ENCODE data around the gene PACS2.

Gene PACS2

DNA sequence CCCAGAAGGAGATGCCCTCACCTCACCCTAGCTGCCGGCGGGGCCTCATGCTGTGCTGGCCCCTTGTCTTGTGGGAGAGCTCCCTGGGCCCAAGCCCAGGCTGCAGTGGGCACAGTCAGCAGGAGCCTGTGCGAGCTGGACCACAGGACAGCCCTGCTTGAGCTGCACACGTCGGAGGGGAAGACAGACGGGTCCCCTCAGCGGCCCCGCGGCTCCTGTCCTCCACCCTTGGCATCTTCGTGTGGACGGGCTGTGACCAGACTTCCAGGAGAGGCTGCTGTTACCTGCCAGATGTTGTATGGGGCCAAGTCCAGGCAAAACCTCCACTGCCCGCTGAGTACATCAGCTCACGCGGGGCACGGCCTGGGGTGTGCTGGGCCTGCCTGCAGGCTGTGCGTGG lies 74.4 kb downstream of the PACS2 start:
- Histone ChIP-seq H2BK5ac (ENCODE audit: low read length) (no peak overlapping the region), H3K27me3 (ENCODE audit: insufficient read depth, low read length, poor library complexity) (no peaks in the 10 kb centered on the region), H2AK5ac (ENCODE audit: low read length) (no peak overlapping the region), H3K79me1 (ENCODE audit: low read length) (no peaks in the 10 kb centered on the region), H3K79me2 (ENCODE audit: control insufficient read depth, insufficient read depth, low read length) (no peaks in the 10 kb centered on the region), H4K8ac (ENCODE audit: low read depth, low read length) (no peak overlapping the region), H3K9ac (ENCODE audit: low read length) (no peak overlapping the region), H3K27ac (ENCODE audit: low read depth, low read length) (no peak overlapping the region), H3K4me3 (ENCODE audit: low read length) (no peak overlapping the region), H3K4me1 (ENCODE audit: control insufficient read depth, low read depth, low read length) (no peaks in the 10 kb centered on the region), H3K36me3 (ENCODE audit: control insufficient read depth, insufficient read depth, low read length) (no peaks in the 10 kb centered on the region), H3K18ac (ENCODE audit: low read length) (no peak overlapping the region), H2BK15ac (replicated peaks; ENCODE audit: low read depth) (no peak overlapping the region), H3K4me2 (ENCODE audit: low read length) (no peak overlapping the region), H4K5ac (ENCODE audit: low read length) (no peak overlapping the region), H3K23ac (ENCODE audit: low read length) (no peak overlapping the region), H2BK120ac (ENCODE audit: low read depth, low read length) (no peak overlapping the region), H3K4ac (ENCODE audit: low read depth, low read length) (no peak overlapping the region), H3K56ac (ENCODE audit: low read length) (no peak overlapping the region)
- no CpG with 5 or more reads among the region's 16 CpGs for WGBS (ENCODE audit: extremely low coverage, insufficient coverage, low lambda C conversion rate)
- no peak for DNase-seq

DNA sequence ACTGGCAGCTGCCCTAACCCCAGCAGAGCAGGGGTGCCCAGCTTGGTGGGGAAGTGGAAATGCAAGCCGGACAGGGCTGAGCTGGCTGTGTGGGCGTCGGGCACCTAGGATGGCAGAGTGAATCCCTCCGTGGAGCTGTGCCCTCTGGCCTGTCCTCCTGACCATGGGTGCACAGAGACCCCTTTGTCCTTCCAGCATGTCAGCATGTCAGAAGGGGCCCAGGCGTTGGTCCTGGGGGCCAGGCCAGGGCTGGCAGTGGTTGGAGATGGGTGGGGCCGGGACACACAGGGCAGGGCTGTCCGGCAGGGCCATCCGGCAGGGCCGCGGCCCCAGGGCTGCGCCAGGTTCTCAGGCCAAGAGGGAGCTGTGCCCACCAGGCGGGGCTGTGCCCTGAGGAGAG lies 75.0 kb downstream of the PACS2 start:
- Histone ChIP-seq H3K79me1 (ENCODE audit: low read length) (no peaks in the 10 kb centered on the region), H3K4me3 (ENCODE audit: low read length) (no peak overlapping the region), H3K4me1 (ENCODE audit: control insufficient read depth, low read depth, low read length) (no peaks in the 10 kb centered on the region), H2AK5ac (ENCODE audit: low read length) (no peak overlapping the region), H2BK120ac (ENCODE audit: low read depth, low read length) (no peak overlapping the region), H3K27ac (ENCODE audit: low read depth, low read length) (no peak overlapping the region), H3K27me3 (ENCODE audit: insufficient read depth, low read length, poor library complexity) (no peaks in the 10 kb centered on the region), H3K9ac (ENCODE audit: low read length) (no peak overlapping the region), H3K56ac (ENCODE audit: low read length) (no peak overlapping the region), H3K36me3 (ENCODE audit: control insufficient read depth, insufficient read depth, low read length) (no peaks in the 10 kb centered on the region), H3K4ac (ENCODE audit: low read depth, low read length) (no peak overlapping the region), H4K8ac (ENCODE audit: low read depth, low read length) (no peak overlapping the region), H2BK15ac (replicated peaks; ENCODE audit: low read depth) (no peak overlapping the region), H4K5ac (ENCODE audit: low read length) (no peak overlapping the region), H3K23ac (ENCODE audit: low read length) (no peak overlapping the region), H3K4me2 (ENCODE audit: low read length) (no peak overlapping the region), H3K79me2 (ENCODE audit: control insufficient read depth, insufficient read depth, low read length) (no peaks in the 10 kb centered on the region), H3K18ac (ENCODE audit: low read length) (no peak overlapping the region), H2BK5ac (ENCODE audit: low read length) (no peak overlapping the region)
- no peak for DNase-seq
- WGBS (ENCODE audit: extremely low coverage, insufficient coverage, low lambda C conversion rate), result no CpG with 5 or more reads among the region's 12 CpGs

DNA sequence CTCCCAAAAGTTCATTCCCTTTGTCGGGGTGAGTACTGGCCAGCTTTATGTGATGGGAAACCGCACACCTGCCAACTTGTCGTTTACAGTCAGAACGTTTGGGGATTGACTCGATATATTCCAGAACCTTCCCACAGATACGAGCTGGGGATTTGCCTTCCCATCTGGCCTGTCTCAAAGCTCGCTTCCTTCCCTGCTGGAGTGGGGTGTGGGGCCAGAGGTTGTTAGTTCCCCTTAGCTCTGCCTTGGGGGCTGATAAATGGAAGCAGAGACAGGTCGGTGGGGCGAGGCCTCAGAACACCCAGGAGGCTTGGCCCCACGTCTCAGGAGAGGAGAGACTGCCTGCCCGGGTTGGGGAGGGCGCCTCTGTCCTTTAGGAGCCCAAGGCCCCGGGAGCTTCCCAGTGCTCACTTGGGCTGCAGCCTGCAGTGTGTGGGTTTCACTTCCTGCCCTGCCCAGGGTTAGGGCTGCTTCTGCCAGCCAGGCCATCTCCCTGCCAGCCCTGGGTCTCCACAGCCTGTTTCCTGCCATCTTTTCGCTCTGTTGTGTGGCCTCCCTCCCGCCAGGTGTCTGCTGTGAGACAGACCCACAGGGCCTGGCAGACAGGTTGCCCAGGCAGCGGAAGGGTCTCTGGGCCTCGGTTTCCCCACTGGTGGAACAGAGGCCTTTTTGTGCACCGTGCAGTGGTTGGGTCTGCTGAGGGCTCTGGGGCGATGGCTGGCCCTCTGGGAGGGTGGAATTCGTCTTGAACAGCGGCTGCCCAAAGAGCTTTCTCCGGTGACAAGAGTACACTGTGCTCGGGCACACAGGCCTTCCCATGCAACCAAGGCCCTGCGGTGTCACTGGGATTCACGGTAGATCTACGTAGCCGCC lies 75.7 kb downstream of the PACS2 start:
- no CpG with 5 or more reads among the region's 27 CpGs for WGBS (ENCODE audit: extremely low coverage, insufficient coverage, low lambda C conversion rate)

DNA sequence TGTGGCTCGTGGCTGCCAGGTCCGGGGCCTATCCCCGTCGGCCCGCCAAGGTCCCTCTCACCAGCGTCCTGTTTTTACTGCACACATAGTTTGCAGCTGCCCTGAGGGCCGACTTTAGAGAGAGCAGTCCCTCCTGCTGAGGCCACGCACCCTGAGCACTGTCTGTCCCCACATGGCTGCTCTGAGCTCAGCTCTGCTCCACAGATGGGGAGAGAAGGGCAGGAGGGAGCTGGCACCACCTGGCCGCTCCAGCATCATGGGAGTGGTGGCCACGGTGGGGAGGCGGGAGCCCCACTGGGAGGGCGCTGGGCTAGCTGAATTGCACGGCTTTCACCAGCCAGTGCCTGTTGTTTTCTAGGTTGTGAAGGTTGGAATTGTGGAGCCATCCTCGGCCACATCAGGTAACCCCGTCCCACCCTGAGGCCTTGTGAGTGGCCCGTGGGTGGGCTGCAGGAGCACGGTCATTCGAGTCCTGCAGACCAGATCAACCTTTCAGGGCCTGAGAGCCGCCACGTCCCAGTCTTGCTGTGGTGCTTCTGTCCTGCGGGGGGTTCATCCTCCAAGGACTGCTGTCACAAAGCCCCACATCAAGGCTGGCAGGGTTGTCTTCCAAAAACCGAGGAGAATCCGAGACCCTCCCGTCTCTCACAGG lies 76.4 kb downstream of the PACS2 start:
- H3K79me2 ChIP-seq (ENCODE audit: control insufficient read depth, insufficient read depth, low read length), result no peaks in the 10 kb centered on the region
- DNase-seq, result no peak

More for the DNA sequence above, 75.7 kb downstream of the PACS2 start:
- Histone ChIP-seq H2BK120ac (ENCODE audit: low read depth, low read length) (no peak overlapping the region), H3K36me3 (ENCODE audit: control insufficient read depth, insufficient read depth, low read length) (no peaks in the 10 kb centered on the region), H3K4me3 (ENCODE audit: low read length) (no peak overlapping the region), H2AK5ac (ENCODE audit: low read length) (no peak overlapping the region), H3K27me3 (ENCODE audit: insufficient read depth, low read length, poor library complexity) (no peaks in the 10 kb centered on the region), H3K79me2 (ENCODE audit: control insufficient read depth, insufficient read depth, low read length) (no peaks in the 10 kb centered on the region), H3K23ac (ENCODE audit: low read length) (no peak overlapping the region), H3K56ac (ENCODE audit: low read length) (no peak overlapping the region), H3K4me1 (ENCODE audit: control insufficient read depth, low read depth, low read length) (no peaks in the 10 kb centered on the region), H3K9ac (ENCODE audit: low read length) (no peak overlapping the region), H3K4me2 (ENCODE audit: low read length) (no peak overlapping the region), H2BK5ac (ENCODE audit: low read length) (no peak overlapping the region), H3K18ac (ENCODE audit: low read length) (no peak overlapping the region), H2BK15ac (replicated peaks; ENCODE audit: low read depth) (no peak overlapping the region), H3K4ac (ENCODE audit: low read depth, low read length) (no peak overlapping the region), H3K27ac (ENCODE audit: low read depth, low read length) (no peak overlapping the region), H3K79me1 (ENCODE audit: low read length) (no peaks in the 10 kb centered on the region), H4K8ac (ENCODE audit: low read depth, low read length) (no peak overlapping the region), H4K5ac (ENCODE audit: low read length) (no peak overlapping the region)
- DNase-seq, result no peak

DNA sequence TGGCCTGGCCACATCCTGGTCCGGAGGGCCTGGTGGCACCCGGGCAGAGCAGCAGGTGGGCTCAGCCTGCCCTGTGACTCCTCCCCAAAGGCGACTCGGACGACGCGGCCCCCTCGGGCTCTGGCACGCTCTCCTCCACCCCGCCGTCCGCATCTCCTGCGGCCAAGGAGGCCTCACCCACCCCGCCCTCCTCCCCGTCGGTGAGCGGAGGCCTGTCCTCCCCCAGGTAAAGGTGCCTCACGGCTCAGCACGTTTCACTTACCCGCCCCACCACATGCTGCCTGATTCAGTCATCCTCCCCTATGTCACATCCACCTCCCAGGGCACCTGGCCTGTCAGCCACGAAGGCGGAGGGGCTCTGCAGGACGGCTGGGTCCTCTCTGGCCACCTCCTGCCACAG lies 77.0 kb downstream of the PACS2 start:
- Histone ChIP-seq H3K79me2 (ENCODE audit: control insufficient read depth, insufficient read depth, low read length) (no peaks in the 10 kb centered on the region), H3K23ac (ENCODE audit: low read length) (no peak overlapping the region), H2AK5ac (ENCODE audit: low read length) (no peak overlapping the region), H2BK15ac (replicated peaks; ENCODE audit: low read depth) (no peak overlapping the region), H2BK120ac (ENCODE audit: low read depth, low read length) (no peak overlapping the region), H3K36me3 (ENCODE audit: control insufficient read depth, insufficient read depth, low read length) (no peaks in the 10 kb centered on the region), H3K4ac (ENCODE audit: low read depth, low read length) (no peak overlapping the region), H3K27me3 (ENCODE audit: insufficient read depth, low read length, poor library complexity) (no peaks in the 10 kb centered on the region), H3K56ac (ENCODE audit: low read length) (no peak overlapping the region), H3K4me2 (ENCODE audit: low read length) (no peak overlapping the region), H3K18ac (ENCODE audit: low read length) (no peak overlapping the region), H3K9ac (ENCODE audit: low read length) (no peak overlapping the region), H3K4me1 (ENCODE audit: control insufficient read depth, low read depth, low read length) (no peaks in the 10 kb centered on the region), H4K5ac (ENCODE audit: low read length) (no peak overlapping the region), H4K8ac (ENCODE audit: low read depth, low read length) (no peak overlapping the region), H2BK5ac (ENCODE audit: low read length) (no peak overlapping the region), H3K4me3 (ENCODE audit: low read length) (no peak overlapping the region), H3K79me1 (ENCODE audit: low read length) (no peaks in the 10 kb centered on the region), H3K27ac (ENCODE audit: low read depth, low read length) (no peak overlapping the region)
- WGBS (ENCODE audit: extremely low coverage, insufficient coverage, low lambda C conversion rate), result no CpG with 5 or more reads among the region's 23 CpGs
- DNase-seq, result no peak

More for the DNA sequence above, 76.4 kb downstream of the PACS2 start:
- H3K4ac ChIP-seq (ENCODE audit: low read depth, low read length), result no peak overlapping the region
- no peak overlapping the region for H3K23ac ChIP-seq (ENCODE audit: low read length)
- H2BK5ac ChIP-seq (ENCODE audit: low read length), result no peak overlapping the region
- H3K36me3 ChIP-seq (ENCODE audit: control insufficient read depth, insufficient read depth, low read length), result no peaks in the 10 kb centered on the region
- H3K79me1 ChIP-seq (ENCODE audit: low read length), result no peaks in the 10 kb centered on the region
- H3K27ac ChIP-seq (ENCODE audit: low read depth, low read length), result no peak overlapping the region
- H3K9ac ChIP-seq (ENCODE audit: low read length), result no peak overlapping the region
- no CpG with 5 or more reads among the region's 24 CpGs for WGBS (ENCODE audit: extremely low coverage, insufficient coverage, low lambda C conversion rate)
- no peak overlapping the region for H3K4me2 ChIP-seq (ENCODE audit: low read length)
- no peak overlapping the region for H4K8ac ChIP-seq (ENCODE audit: low read depth, low read length)
- H2AK5ac ChIP-seq (ENCODE audit: low read length), result no peak overlapping the region
- H3K4me1 ChIP-seq (ENCODE audit: control insufficient read depth, low read depth, low read length), result no peaks in the 10 kb centered on the region
- no peak overlapping the region for H3K4me3 ChIP-seq (ENCODE audit: low read length)
- no peak overlapping the region for H2BK15ac ChIP-seq (replicated peaks; ENCODE audit: low read depth)
- H4K5ac ChIP-seq (ENCODE audit: low read length), result no peak overlapping the region
- H3K18ac ChIP-seq (ENCODE audit: low read length), result no peak overlapping the region
- H3K56ac ChIP-seq (ENCODE audit: low read length), result no peak overlapping the region
- no peaks in the 10 kb centered on the region for H3K27me3 ChIP-seq (ENCODE audit: insufficient read depth, low read length, poor library complexity)
- H2BK120ac ChIP-seq (ENCODE audit: low read depth, low read length), result no peak overlapping the region
